Stimulated activated effector memory CD8-positive, alpha-beta T cell treated with anti-CD3 and anti-CD28 coated beads, Interleukin-12 subunit alpha, Interleukin-12 subunit beta, amount 100 ng/mL, for 72 hours (primary cell): ENCODE data around the gene SLC35F3.

Source experiments
- ATAC-seq: fragments of 150-1000 bp; cut with Tn5 transposase; 2 replicates; pipeline ENCODE4 v1.10.0; 2021
- DNase-seq, 2 donors: peaks; one replicate each; pipeline ENCODE4 v3.0.0; 2021 to 2022; ENCODE audit warnings: low spot score in 2 of 2
- H3K27ac Mint-ChIP-seq: one replicate; pipeline ENCODE4 v1.8.0; 2022; ENCODE audit warnings: mild to moderate bottlenecking, mixed read lengths
- H3K36me3 Mint-ChIP-seq: one replicate; pipeline ENCODE4 v1.8.0; 2022; ENCODE audit warnings: mild to moderate bottlenecking, mixed read lengths
- H3K4me1 Mint-ChIP-seq: one replicate; pipeline ENCODE4 v1.8.0; 2022; ENCODE audit warnings: mixed read lengths
- H3K4me3 Mint-ChIP-seq: one replicate; pipeline ENCODE4 v1.8.0; 2022; ENCODE audit warnings: mild to moderate bottlenecking, mixed read lengths
- H3K9me3 Mint-ChIP-seq: one replicate; pipeline ENCODE4 v1.8.0; 2022; ENCODE audit warnings: mixed read lengths

Gene SLC35F3

DNA sequence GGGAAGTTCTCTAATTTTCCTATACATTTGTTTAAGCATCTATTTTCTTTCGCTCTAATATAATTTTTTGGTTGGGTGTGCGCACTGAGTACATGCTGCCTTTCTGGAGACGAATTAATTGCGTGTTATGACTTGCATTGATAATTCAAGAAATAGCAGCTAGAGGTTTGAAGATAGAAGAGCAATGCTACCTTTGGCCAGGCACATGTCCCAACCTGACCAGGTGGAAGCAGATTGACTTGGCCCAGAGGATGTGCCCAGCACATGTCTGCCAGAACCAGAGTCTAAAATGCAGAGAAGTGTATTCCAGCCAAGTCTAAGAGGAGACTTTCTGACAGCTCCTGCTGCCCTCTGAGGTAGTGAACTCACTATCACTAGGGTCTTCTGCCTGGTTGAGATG, 114.3 kb downstream of the SLC35F3 start:
- ATAC-seq (no peak), DNase-seq (no peak)
- H3K27ac Mint-ChIP-seq, result no peak overlapping the region
- H3K4me3 Mint-ChIP-seq, result no peak overlapping the region
- H3K9me3 Mint-ChIP-seq, result no peaks in the 10 kb centered on the region
- H3K36me3 Mint-ChIP-seq, result no peaks in the 10 kb centered on the region
- H3K4me1 Mint-ChIP-seq, result no peaks in the 10 kb centered on the region

DNA sequence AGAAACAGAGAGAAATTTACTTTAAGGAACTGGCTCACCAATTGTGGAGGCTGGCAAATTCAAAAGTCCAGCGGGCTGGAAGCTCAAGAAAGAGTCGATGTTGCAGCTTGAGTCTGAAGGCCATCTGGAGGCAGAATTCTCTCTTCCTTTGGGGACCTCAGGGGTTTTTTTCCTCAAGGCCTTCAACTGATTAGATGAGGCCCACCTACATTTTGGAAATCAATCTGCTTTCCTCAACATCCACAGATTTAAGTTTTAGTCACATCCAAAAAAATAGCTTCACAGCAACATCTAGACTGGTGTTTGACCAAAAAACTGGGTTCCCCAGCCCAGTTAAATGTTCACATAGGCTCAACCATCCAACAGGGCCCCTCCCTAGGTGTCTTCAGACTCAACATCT, 114.9 kb downstream of the SLC35F3 start:
- no peak for DNase-seq
- Mint-ChIP-seq H3K27ac (no peak overlapping the region), H3K9me3 (no peaks in the 10 kb centered on the region), H3K4me3 (no peak overlapping the region), H3K36me3 (no peaks in the 10 kb centered on the region), H3K4me1 (no peaks in the 10 kb centered on the region)
- ATAC-seq, result no peak

DNA sequence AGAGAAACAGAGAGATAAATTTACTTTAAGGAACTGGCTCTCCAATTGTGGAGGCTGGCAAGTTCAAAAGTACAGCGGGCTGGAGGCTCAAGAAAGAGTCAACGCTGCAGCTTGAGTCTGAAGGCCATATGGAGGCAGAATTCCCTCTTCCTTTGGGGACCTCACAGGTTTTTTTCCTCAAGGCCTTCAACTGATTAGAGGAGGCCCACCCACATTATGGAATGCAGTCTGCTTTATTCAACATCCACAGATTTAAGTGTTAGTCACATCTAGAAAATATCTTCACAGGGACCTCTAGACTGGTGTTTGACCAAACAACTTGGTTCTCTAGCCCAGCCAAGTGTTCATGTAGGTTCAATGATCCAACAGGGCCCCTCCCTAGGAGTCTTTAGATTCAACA, 117.8 kb downstream of the SLC35F3 start:
- no peak for ATAC-seq
- H3K4me3 Mint-ChIP-seq, result no peak overlapping the region
- H3K27ac Mint-ChIP-seq, result no peak overlapping the region
- H3K4me1 Mint-ChIP-seq, result no peaks in the 10 kb centered on the region
- DNase-seq, result no peak
- H3K9me3 Mint-ChIP-seq, result no peaks in the 10 kb centered on the region
- no peaks in the 10 kb centered on the region for H3K36me3 Mint-ChIP-seq

DNA sequence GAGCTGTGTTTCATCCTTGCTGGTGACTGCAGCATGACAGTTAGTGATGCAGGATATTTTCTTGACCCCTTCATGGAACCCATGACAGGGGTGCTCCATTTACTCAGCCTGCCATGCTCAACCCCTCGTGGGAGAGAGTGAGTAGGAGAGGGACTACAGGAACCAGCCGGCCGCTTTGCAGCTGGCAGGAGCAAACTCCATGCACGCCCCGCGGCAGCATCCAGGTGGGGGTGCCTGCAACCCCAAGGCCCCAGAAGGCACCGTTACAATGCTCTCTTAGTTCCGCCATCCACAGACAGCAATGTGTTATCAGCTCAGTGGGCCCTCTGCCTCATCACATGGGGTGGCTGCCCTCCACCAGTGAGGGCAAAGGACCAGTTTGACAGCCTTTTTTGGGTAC, 135.1 kb downstream of the SLC35F3 start:
- Mint-ChIP-seq H3K4me1 (no peaks in the 10 kb centered on the region), H3K27ac (no peak overlapping the region), H3K4me3 (no peak overlapping the region), H3K9me3 (no peaks in the 10 kb centered on the region), H3K36me3 (no peaks in the 10 kb centered on the region)
- no peak for ATAC-seq
- DNase-seq, result no peak

DNA sequence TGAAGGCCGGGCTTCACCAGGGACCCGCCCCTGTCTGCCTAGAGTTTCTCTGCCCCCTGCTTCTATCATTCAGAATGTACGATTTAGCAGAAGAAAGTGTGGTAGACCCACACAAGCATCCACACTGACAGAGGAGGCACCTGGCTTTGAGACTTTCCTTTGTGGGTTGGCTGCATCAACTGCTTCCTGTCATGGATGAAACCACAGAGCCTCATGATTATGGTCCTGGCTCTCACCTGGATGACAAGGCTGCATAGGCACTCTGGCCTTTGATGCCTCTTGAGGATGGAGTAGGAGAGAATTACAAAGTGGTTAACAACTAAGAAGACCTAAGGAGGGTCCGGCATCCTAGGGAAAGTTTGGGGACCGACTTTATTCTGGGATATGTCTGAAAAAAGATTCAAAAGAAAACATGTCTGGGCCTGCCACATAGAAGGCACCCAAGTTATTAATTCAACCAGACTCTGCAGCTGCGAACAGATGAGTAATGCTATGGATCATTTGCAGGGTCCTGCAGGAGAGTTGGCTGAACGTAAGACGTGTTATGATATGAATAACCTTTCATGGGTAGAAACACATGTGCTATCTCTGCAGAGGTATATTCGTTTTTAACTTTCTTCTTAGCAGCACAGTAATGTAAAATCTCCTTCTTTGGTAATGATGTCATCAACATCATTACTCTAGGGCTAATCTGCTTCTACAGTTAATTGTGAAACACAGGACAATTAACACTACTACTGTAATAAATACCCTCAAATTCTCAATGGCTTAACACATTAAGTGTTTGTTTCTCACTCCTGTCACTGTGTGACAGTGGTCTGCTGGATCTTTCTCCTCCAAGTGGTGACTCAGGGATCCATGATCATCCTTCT, 136.2 kb downstream of the SLC35F3 start:
- no peaks in the 10 kb centered on the region for H3K4me1 Mint-ChIP-seq
- no peaks in the 10 kb centered on the region for H3K36me3 Mint-ChIP-seq
- H3K9me3 Mint-ChIP-seq, result no peaks in the 10 kb centered on the region
- no peak overlapping the region for H3K4me3 Mint-ChIP-seq
- no peak overlapping the region for H3K27ac Mint-ChIP-seq
- ATAC-seq (no peak), DNase-seq (no peak)

DNA sequence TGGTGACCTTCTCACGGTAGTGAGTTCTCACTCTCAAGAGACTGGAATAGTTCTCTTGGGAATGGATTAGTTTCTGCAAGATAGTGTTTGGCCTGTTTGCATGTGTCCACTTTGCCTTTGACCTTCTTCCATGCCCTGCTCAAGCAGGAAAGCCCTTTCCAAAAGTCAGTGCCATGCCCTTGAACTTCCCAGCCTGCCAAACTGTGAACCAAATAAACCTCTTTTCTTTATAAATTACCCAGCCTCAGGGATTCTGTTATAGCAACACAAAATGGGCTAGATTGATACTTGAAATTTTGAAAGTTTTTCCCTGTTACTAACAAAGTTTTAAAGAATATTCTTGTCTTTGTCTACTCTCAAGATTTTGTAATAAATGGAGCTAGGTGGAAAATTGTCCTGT, 139.6 kb downstream of the SLC35F3 start:
- ATAC-seq (no peak), DNase-seq (no peak)
- Mint-ChIP-seq H3K4me1 (no peaks in the 10 kb centered on the region), H3K36me3 (no peaks in the 10 kb centered on the region), H3K4me3 (no peak overlapping the region), H3K9me3 (peaks cover 4% of the 10 kb centered on the region), H3K27ac (no peak overlapping the region)

DNA sequence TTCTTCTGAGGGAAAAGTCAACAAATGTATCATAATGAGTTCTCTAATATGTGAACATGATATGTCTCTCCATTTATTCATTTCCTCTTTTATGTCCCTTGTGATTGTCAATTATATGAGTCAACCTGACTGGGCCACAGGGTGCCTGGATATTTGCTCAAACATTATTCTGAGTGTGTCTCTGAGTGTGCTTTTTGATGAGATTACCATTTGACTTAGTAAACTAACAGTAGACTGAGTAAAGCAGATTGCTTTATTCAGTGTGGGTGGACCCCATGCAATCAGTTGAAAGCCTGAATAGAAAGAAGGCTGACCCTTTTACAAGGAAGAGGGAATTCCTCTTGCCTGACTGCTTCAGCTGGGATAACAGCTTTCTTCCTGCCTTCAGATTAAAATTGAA, 142.6 kb downstream of the SLC35F3 start:
- peaks cover 6% of the 10 kb centered on the region for H3K9me3 Mint-ChIP-seq

DNA sequence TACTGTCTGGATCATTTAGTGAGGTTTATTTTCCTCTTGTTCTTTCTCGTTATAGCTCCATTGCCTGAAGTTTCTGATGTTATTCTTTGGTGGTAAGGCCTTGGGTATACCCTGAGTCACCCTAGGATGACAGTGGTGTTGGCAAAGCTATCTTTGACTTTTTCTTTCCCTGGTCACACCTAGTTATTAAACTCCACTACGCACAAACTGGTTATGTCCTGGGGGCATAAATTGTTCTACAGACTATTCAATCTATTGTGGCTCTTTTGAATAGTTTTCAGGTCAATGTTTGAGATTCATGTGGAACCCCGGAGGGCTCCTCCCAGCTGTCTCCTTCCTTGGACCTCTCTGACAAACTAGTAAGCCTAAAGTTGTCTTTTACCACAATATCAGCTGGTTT, 157.7 kb downstream of the SLC35F3 start:
- no peaks in the 10 kb centered on the region for H3K36me3 Mint-ChIP-seq
- no peak overlapping the region for H3K4me3 Mint-ChIP-seq

More for the DNA sequence above, 142.6 kb downstream of the SLC35F3 start:
- Mint-ChIP-seq H3K36me3 (no peaks in the 10 kb centered on the region), H3K27ac (no peak overlapping the region), H3K4me1 (no peaks in the 10 kb centered on the region), H3K4me3 (no peak overlapping the region)
- ATAC-seq (no peak), DNase-seq (no peak)

DNA sequence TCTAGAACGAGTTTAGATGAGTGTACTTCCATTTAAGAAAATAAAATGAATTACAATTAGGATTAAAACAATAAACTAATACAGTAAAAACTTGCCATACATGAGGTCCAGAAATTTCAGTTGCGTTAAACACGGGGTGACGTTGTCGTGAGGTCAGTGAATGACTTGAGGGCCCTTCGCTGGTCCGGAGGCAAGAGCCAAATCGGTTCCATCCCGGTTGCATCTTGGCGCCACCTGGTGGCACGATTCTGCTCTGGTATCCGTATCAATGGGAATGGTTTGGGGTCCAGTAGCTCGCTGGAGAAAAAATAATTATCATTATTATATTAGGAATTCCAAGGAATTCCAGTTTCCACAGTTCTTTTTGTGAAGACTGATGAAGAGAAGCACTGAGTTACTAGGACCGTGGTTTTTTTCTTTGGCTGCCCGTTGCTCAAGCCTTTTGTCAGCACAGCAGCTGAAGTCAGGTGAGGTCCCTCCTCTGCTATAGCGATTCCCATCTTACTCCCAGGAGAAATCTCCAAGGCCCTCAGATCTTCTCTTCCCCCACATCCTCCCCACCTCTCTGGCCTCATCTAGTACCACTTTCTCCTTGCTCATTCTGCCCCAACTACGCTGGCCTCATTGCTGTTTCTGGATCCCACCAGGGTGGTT, 161.4 kb downstream of the SLC35F3 start:
- H3K9me3 Mint-ChIP-seq, result peaks cover 4% of the 10 kb centered on the region
- H3K4me1 Mint-ChIP-seq, result peaks cover 7% of the 10 kb centered on the region
- no peak overlapping the region for H3K27ac Mint-ChIP-seq
- H3K36me3 Mint-ChIP-seq, result no peaks in the 10 kb centered on the region
- peak; percentile 59 for ATAC-seq
- peak; percentile 61 to 81 for DNase-seq
- H3K4me3 Mint-ChIP-seq, result no peak overlapping the region

More for the DNA sequence above, 157.7 kb downstream of the SLC35F3 start:
- Mint-ChIP-seq H3K9me3 (peaks cover 4% of the 10 kb centered on the region), H3K4me1 (peaks cover 7% of the 10 kb centered on the region), H3K27ac (no peak overlapping the region)
- ATAC-seq (no peak), DNase-seq (no peak)

DNA sequence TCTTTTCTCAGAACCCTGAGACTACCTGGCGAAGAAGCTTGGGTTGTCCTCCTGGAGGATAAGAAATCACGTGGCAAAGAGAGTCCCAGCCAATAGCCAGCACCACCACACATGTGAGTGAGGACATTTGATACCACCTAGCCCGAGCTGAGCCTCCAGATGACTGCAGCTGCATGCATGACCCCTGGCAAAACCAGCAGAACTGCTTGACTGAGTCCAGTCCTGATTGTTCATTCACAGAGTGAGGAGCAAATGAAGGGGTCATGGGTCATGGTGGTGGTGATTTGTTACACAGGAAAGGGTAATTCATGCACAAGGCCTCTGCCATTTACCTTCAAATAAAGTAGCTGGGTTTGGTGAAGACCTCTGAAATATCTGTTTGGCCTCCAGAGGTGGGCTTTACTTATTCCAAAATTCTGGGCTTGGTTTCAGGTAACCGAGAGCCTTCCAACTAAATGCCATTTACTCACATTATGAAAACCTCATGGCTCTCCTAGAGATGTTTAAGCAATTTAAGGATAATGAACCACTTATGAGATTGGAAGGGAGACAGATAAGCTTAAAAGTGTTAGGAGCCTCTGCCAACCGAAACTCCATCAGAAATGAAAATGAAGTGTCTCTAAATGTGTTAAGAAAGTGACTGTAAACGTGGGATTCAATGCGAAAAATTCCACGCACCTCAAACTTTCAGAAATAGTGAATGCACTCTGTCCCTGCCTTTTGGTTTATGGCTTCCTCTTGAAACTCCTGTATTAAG, 163.3 kb downstream of the SLC35F3 start:
- Mint-ChIP-seq H3K9me3 (no peaks in the 10 kb centered on the region), H3K36me3 (no peaks in the 10 kb centered on the region), H3K4me1 (peaks cover 7% of the 10 kb centered on the region), H3K27ac (no peak overlapping the region), H3K4me3 (no peak overlapping the region)
- DNase-seq (no peak), ATAC-seq (no peak)

DNA sequence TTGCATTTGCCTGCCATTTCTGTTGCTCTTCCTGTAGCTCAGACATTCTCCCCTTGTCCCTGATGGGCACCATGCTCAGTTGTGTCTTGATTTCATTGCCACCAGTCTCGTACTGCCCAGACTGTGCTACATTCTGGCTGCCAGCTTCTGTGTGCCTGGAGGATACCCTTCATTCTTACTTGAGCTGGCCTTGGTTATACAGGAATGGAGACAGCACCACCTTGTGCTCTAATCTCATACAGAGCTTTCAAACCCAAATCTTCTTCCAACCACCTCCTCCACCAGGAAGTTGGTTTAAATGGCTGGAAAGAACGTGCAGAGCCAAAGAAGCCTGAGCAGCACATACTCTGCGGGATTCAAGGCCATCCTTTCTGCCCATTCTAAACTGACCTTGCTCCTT, 165.3 kb downstream of the SLC35F3 start:
- Mint-ChIP-seq H3K27ac (no peak overlapping the region), H3K9me3 (peaks cover 4% of the 10 kb centered on the region), H3K4me1 (peaks cover 7% of the 10 kb centered on the region), H3K36me3 (no peaks in the 10 kb centered on the region), H3K4me3 (no peak overlapping the region)
- DNase-seq (no peak), ATAC-seq (no peak)

DNA sequence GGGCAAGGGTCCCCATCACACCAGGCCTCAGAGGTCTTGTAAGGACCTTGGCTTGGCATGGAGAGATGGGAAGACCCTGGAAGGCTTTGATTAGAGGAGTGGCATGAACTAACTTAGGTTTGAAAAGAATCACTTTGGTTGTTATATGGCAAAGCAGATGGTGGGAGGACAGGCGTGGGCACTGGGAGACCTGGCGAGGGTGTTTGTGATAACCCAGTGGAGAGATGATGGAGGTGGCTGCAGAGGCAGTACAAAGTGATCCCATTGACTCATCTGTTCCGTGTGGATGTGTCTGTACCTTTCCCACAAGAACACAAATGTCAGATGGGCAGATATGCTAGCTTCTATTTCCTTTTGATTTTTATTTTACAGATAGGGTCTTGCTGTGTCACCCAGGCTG, 168.3 kb downstream of the SLC35F3 start:
- Mint-ChIP-seq H3K4me3 (no peak overlapping the region), H3K9me3 (peaks cover 4% of the 10 kb centered on the region), H3K4me1 (no peaks in the 10 kb centered on the region), H3K27ac (no peak overlapping the region), H3K36me3 (no peaks in the 10 kb centered on the region)
- DNase-seq (no peak), ATAC-seq (no peak)

DNA sequence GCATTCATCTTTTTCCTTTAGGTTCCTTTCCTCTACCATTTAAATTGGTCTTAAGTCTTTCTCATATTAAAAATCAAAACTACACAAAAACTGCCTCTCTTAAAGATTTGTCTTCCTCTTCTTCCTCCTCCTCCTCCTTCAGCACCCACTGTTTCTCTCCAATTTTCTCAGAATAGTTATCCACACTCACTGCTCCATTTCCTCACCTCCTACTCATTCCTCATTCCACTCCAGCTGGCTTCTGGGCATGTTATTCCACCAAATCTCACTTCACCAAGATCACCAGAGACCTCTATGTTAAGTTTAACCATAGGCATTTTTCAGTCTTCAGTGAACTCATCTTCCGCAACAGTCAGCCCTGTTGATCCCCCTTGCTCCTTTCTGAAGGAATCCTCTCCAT, 173.7 kb downstream of the SLC35F3 start:
- Mint-ChIP-seq H3K36me3 (no peaks in the 10 kb centered on the region), H3K9me3 (peaks cover 4% of the 10 kb centered on the region), H3K27ac (no peak overlapping the region), H3K4me1 (no peaks in the 10 kb centered on the region), H3K4me3 (no peak overlapping the region)
- DNase-seq, result no peak
- ATAC-seq, result no peak

DNA sequence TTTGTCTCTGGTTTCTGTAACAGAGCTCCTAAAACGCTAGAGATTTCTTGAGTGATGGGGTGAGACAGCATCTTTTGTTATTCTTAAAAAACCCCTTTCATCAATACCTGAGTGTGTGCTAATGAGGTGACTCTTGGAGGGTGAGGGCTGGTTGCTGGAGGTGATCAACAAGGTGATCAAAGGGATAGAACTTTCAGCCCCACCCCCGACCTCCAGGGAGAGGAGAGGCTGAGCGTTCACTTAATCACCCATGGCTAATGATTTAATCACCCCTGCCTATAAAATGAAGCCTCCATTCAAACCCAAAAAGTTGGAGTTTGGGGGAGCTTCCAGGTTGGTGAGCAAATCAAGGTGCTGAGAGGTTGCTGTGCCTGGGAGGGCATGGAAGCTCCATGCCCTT, 175.4 kb downstream of the SLC35F3 start:
- ATAC-seq, result no peak

DNA sequence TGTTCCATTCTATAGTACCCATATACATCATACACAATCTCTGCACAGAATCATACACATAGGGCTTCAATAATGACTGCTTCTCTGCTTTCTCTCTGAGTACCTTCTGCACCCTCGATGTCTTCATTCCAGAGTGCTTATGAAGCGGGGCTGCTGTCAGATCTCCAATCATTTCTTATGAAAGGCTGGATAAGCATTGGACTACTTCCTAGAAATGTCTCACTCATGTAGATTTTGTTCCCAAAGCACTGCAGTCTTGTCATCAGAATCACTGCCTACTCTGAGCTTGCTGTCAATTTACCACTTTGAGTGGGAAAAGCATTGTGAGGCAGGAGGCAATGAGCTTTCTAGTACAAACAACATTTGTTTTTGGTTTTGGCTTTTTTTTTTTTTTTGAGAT, 179.0 kb downstream of the SLC35F3 start:
- ATAC-seq, result no peak
- H3K4me3 Mint-ChIP-seq, result no peak overlapping the region
- no peak overlapping the region for H3K27ac Mint-ChIP-seq
- no peaks in the 10 kb centered on the region for H3K36me3 Mint-ChIP-seq
- no peak for DNase-seq
- H3K4me1 Mint-ChIP-seq, result no peaks in the 10 kb centered on the region
- H3K9me3 Mint-ChIP-seq, result no peaks in the 10 kb centered on the region

More for the DNA sequence above, 175.4 kb downstream of the SLC35F3 start:
- no peak for DNase-seq
- no peaks in the 10 kb centered on the region for H3K36me3 Mint-ChIP-seq
- H3K4me3 Mint-ChIP-seq, result no peak overlapping the region
- H3K9me3 Mint-ChIP-seq, result no peaks in the 10 kb centered on the region
- no peaks in the 10 kb centered on the region for H3K4me1 Mint-ChIP-seq
- no peak overlapping the region for H3K27ac Mint-ChIP-seq
